ENCODE results near the gene RBM43.
A peak's percentile ranks its signal among the peaks of the same experiment; 100 is the strongest.

The RBM43 gene

GRCh38 chr2:151265991-151266390, 4.3 kb upstream of the RBM43 start:
- Histone ChIP-seq H3K27me3 (replicated peaks) (no peaks in the 10 kb centered on the region), H3K27ac (no peak overlapping the region), H3K36me3 (replicated peaks) (no peaks in the 10 kb centered on the region), H3K4me3 (ENCODE audit: low read depth, low read length) (no peak overlapping the region)
- TF ChIP-seq CTCF (IDR thresholded peaks at IDR 0.05; ENCODE audit: low read depth, low read length, missing control alignments) = no peak
- DNase-seq = no peak
- in situ Hi-C loops (cut with HindIII; ENCODE audit: low pct_ligation_motif_present, low sequenced_read_pairs) = no loop called here

- no peaks in the 10 kb centered on the region for H3K36me3 ChIP-seq (replicated peaks)
- H3K27ac ChIP-seq = no peak overlapping the region
- no peak for TF ChIP-seq CTCF (IDR thresholded peaks at IDR 0.05; ENCODE audit: low read depth, low read length, missing control alignments)
- in situ Hi-C loops (cut with HindIII; ENCODE audit: low pct_ligation_motif_present, low sequenced_read_pairs) = no loop called here
- H3K27me3 ChIP-seq (replicated peaks) = no peaks in the 10 kb centered on the region
- no peak for DNase-seq
- H3K4me3 ChIP-seq (ENCODE audit: low read depth, low read length) = no peak overlapping the region
Observed at GRCh38 chr2:151264157-151264825, 2.6 kb upstream of the RBM43 start.

- no peak overlapping the region for H3K27ac ChIP-seq
- no peak overlapping the region for H3K4me3 ChIP-seq (ENCODE audit: low read depth, low read length)
- H3K27me3 ChIP-seq (replicated peaks) = no peaks in the 10 kb centered on the region
- in situ Hi-C loops (cut with HindIII; ENCODE audit: low pct_ligation_motif_present, low sequenced_read_pairs) = no loop called here
- TF ChIP-seq CTCF (IDR thresholded peaks at IDR 0.05; ENCODE audit: low read depth, low read length, missing control alignments) = no peak
- no peak for DNase-seq
- H3K36me3 ChIP-seq (replicated peaks) = no peaks in the 10 kb centered on the region
Observed at GRCh38 chr2:151262629-151263028, 966 bp upstream of the RBM43 start.

- DNase-seq = no peak
- H3K36me3 ChIP-seq (replicated peaks) = no peaks in the 10 kb centered on the region
- peak overlapping the region; percentile 82 for H3K4me3 ChIP-seq (ENCODE audit: low read depth, low read length)
- in situ Hi-C loops (cut with HindIII; ENCODE audit: low pct_ligation_motif_present, low sequenced_read_pairs) = no loop called here
- H3K27me3 ChIP-seq (replicated peaks) = no peaks in the 10 kb centered on the region
- peak overlapping the region; percentile 86 for H3K27ac ChIP-seq
- no peak for TF ChIP-seq CTCF (IDR thresholded peaks at IDR 0.05; ENCODE audit: low read depth, low read length, missing control alignments)
Observed at GRCh38 chr2:151261977-151262291, 271 bp upstream of the RBM43 start.

GRCh38 chr2:151260573-151261230, 961 bp downstream of the RBM43 start:
- in situ Hi-C loops (cut with HindIII; ENCODE audit: low pct_ligation_motif_present, low sequenced_read_pairs) = no loop called here
- no peaks in the 10 kb centered on the region for H3K27me3 ChIP-seq (replicated peaks)
- DNase-seq = no peak
- H3K36me3 ChIP-seq (replicated peaks) = no peaks in the 10 kb centered on the region
- no peak for TF ChIP-seq CTCF (IDR thresholded peaks at IDR 0.05; ENCODE audit: low read depth, low read length, missing control alignments)
- peak overlapping the region; percentile 86 for H3K27ac ChIP-seq
- peak overlapping the region; percentile 82 for H3K4me3 ChIP-seq (ENCODE audit: low read depth, low read length)

GRCh38 chr2:151258121-151258520, 3.5 kb downstream of the RBM43 start:
- no peak for TF ChIP-seq CTCF (IDR thresholded peaks at IDR 0.05; ENCODE audit: low read depth, low read length, missing control alignments)
- Histone ChIP-seq H3K36me3 (replicated peaks) (no peaks in the 10 kb centered on the region), H3K27me3 (replicated peaks) (no peaks in the 10 kb centered on the region), H3K27ac (no peak overlapping the region), H3K4me3 (ENCODE audit: low read depth, low read length) (no peak overlapping the region)
- peak; percentile 72 for DNase-seq
- in situ Hi-C loops (cut with HindIII; ENCODE audit: low pct_ligation_motif_present, low sequenced_read_pairs) = no loop called here
